Measurements from ENCODE around the gene ARL4C.

- TF ChIP-seq CTCF (IDR thresholded peaks at IDR 0.05; ENCODE audit: low read depth, low read length, missing input control) (no peak), MAX (IDR thresholded peaks at IDR 0.05) (no peak), TAF1 (conservative IDR thresholded peaks at IDR 0.05) (no peak), FOXA1 (IDR thresholded peaks at IDR 0.05) (no peak), REST (IDR thresholded peaks at IDR 0.05) (no peak), RAD21 (IDR thresholded peaks at IDR 0.05) (no peak), EGR1 (IDR thresholded peaks at IDR 0.05; ENCODE audit: low read depth in 2 of 2) (no peak), ATF3 (IDR thresholded peaks at IDR 0.05) (no peak), SP1 (IDR thresholded peaks at IDR 0.05) (no peak), ZBTB33 (IDR thresholded peaks at IDR 0.05) (no peak)
These were observed 18.6 kb downstream of the ARL4C start for GRCh38 chr2:234478121-234478858.

Data from liver (tissue), 3 donors.